HepG2 (cell line): ENCODE data around the gene OGFR. TPM values are rescaled to one million over a fixed set of nuclear protein-coding genes. Genes with fewer than 3 reads are reported as not detected.
A peak's percentile ranks its signal among the peaks of the same experiment; 100 is the strongest.

Experiments used
- BORCS8-MEF2B ChIP-seq: sonication (generic); formaldehyde crosslinking; IDR thresholded peaks from 2 replicates; pipeline ENCODE4 v1.8.0; 2022; ENCODE audit warnings: mild to moderate bottlenecking, missing genetic modification reagents
- GLMP ChIP-seq: sonication (generic); formaldehyde crosslinking; IDR thresholded peaks from 2 replicates; pipeline ENCODE4 v1.9.0; 2021; ENCODE audit warnings: missing genetic modification reagents, mild to moderate bottlenecking, borderline replicate concordance
- MEIS1 ChIP-seq: sonication (generic); formaldehyde crosslinking; IDR thresholded peaks from 2 replicates; pipeline ENCODE4 v1.9.0; 2021; ENCODE audit warnings: mild to moderate bottlenecking, missing genetic modification reagents, moderate library complexity, borderline replicate concordance
- NAIF1 ChIP-seq: sonication (generic); formaldehyde crosslinking; IDR thresholded peaks from 2 replicates; pipeline ENCODE4 v1.5.0; 2020; ENCODE audit warnings: mild to moderate bottlenecking, missing genetic modification reagents, borderline replicate concordance
- YY1 ChIP-seq: IDR thresholded peaks from 2 replicates; pipeline ENCODE4 v1.6.1; 2011; ENCODE audit warnings: low read length, low read depth, moderate library complexity, mild to moderate bottlenecking; ENCODE audit not compliant: insufficient read depth, insufficient replicate concordance
- ZFP1 ChIP-seq: IDR thresholded peaks from 2 replicates; pipeline ENCODE4 v1.6.1; 2016
- ZKSCAN8 ChIP-seq: IDR thresholded peaks from 2 replicates; pipeline ENCODE4 v1.6.1; 2016; ENCODE audit warnings: borderline replicate concordance, missing genetic modification reagents, missing compliant biosample characterization
- ZNF530 ChIP-seq: sonication (generic); formaldehyde crosslinking; IDR thresholded peaks from 2 replicates; pipeline ENCODE4 v1.5.0; 2020; ENCODE audit warnings: low read depth, mild to moderate bottlenecking, missing genetic modification reagents
- ZNF557 ChIP-seq: sonication (generic); formaldehyde crosslinking; IDR thresholded peaks from 2 replicates; pipeline ENCODE4 v1.4.0; 2020; ENCODE audit warnings: missing genetic modification reagents
- ZNF562 ChIP-seq: sonication (generic); formaldehyde crosslinking; IDR thresholded peaks from 2 replicates; pipeline ENCODE4 v1.8.0; 2022; ENCODE audit warnings: missing genetic modification reagents, borderline replicate concordance
- polyA plus RNA-seq, 8 experiments: library from polyadenylated mRNA; depleted of rRNA in 3 of 8; stranded (reverse) in 7 of 8; unstranded in 1 of 8; fragments of >200 nt; fragmentation: Illumina TruSeq in 4 of 8; extraction: Trizol in 4 of 8; gene quantifications; 2 replicates each; pipeline versions ENCODE4 v1.2.1 to v1.2.3, GENCODE V29; 2011 to 2016; ENCODE audit warnings: low read depth in 4 of 8, missing spikeins in 1 of 8, mixed read lengths in 1 of 8; ENCODE audit not compliant: insufficient read depth in 1 of 8
- total RNA-seq, 5 experiments: library from RNA; depleted of rRNA; stranded (reverse); fragments of >200 nt; fragmentation: Illumina TruSeq; extraction: Trizol; gene quantifications; 2 replicates each; pipeline ENCODE4 v1.2.3, GENCODE V29; 2016; ENCODE audit warnings: low read depth in 1 of 5
- TF ChIP-seq, protein P1 (sequence below), 2 experiments: sonication (generic) in 1 of 2; formaldehyde crosslinking in 1 of 2; IDR thresholded peaks; 2 replicates each; pipeline versions ENCODE4 v1.5.1 to v1.6.1; 2011 to 2020; ENCODE audit warnings: borderline replicate concordance in 1 of 2, low read depth in 1 of 2, low read length in 1 of 2, mild to moderate bottlenecking in 1 of 2, missing genetic modification reagents in 1 of 2, moderate library complexity in 1 of 2
- TF ChIP-seq, protein P2 (sequence below): sonication (generic); formaldehyde crosslinking; conservative IDR thresholded peaks from 2 replicates; pipeline ENCODE4 v1.5.0; 2020; ENCODE audit warnings: missing genetic modification reagents
- TF ChIP-seq, protein P3 (sequence below): sonication (generic); formaldehyde crosslinking; IDR thresholded peaks from 2 replicates; pipeline ENCODE4 v1.5.0; 2020; ENCODE audit warnings: missing genetic modification reagents
- TF ChIP-seq, protein P4 (sequence below): sonication (generic); formaldehyde crosslinking; IDR thresholded peaks from 2 replicates; pipeline ENCODE4 v1.5.1; 2020; ENCODE audit warnings: missing genetic modification reagents, mild to moderate bottlenecking, borderline replicate concordance
- TF ChIP-seq, protein P5 (sequence below): sonication (generic); formaldehyde crosslinking; IDR thresholded peaks from 2 replicates; pipeline ENCODE4 v1.5.0; 2020; ENCODE audit warnings: mild to moderate bottlenecking, low read depth, missing genetic modification reagents, borderline replicate concordance
- TF ChIP-seq, protein P6 (sequence below): sonication (generic); formaldehyde crosslinking; IDR thresholded peaks from 2 replicates; pipeline ENCODE4 v1.5.1; 2020; ENCODE audit warnings: missing genetic modification reagents, mild to moderate bottlenecking, borderline replicate concordance

Gene OGFR
- total and polyA plus RNA-seq, 2 of the 13 experiments (the other 11 are each of a cell fraction or from before 2014, with no cell fraction given) = 47.7 to 81.8 TPM

- TF ChIP-seq BORCS8-MEF2B (no peak; the same call in 1 of the 2 replicates), ZKSCAN8 (CRISPR knock-in tag) (peak; percentile 82; the same call in 1 of the 2 replicates), ZNF557 (CRISPR knock-in tag) (no peak), ZNF562 (CRISPR knock-in tag) (no peak), ZNF530 (CRISPR knock-in tag) (no peak), NAIF1 (CRISPR knock-in tag) (no peak), MEIS1 (CRISPR knock-in tag) (no peak), YY1 (peak; percentile 6), GLMP (no peak), ZFP1 (CRISPR knock-in tag) (peak; percentile 43; the same call in 1 of the 2 replicates)
- TF ChIP-seq, protein P1, sequence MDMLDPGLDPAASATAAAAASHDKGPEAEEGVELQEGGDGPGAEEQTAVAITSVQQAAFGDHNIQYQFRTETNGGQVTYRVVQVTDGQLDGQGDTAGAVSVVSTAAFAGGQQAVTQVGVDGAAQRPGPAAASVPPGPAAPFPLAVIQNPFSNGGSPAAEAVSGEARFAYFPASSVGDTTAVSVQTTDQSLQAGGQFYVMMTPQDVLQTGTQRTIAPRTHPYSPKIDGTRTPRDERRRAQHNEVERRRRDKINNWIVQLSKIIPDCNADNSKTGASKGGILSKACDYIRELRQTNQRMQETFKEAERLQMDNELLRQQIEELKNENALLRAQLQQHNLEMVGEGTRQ (IDR thresholded peaks at IDR 0.05; ENCODE audit: low read depth, low read length) = no peak
- TF ChIP-seq, protein P1 (CRISPR knock-in tag; IDR thresholded peaks at IDR 0.05; ENCODE audit: borderline replicate concordance) = no peak
- TF ChIP-seq, protein P2, sequence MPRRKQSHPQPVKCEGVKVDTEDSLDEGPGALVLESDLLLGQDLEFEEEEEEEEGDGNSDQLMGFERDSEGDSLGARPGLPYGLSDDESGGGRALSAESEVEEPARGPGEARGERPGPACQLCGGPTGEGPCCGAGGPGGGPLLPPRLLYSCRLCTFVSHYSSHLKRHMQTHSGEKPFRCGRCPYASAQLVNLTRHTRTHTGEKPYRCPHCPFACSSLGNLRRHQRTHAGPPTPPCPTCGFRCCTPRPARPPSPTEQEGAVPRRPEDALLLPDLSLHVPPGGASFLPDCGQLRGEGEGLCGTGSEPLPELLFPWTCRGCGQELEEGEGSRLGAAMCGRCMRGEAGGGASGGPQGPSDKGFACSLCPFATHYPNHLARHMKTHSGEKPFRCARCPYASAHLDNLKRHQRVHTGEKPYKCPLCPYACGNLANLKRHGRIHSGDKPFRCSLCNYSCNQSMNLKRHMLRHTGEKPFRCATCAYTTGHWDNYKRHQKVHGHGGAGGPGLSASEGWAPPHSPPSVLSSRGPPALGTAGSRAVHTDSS (CRISPR knock-in tag) = no peak
- TF ChIP-seq, protein P3, sequence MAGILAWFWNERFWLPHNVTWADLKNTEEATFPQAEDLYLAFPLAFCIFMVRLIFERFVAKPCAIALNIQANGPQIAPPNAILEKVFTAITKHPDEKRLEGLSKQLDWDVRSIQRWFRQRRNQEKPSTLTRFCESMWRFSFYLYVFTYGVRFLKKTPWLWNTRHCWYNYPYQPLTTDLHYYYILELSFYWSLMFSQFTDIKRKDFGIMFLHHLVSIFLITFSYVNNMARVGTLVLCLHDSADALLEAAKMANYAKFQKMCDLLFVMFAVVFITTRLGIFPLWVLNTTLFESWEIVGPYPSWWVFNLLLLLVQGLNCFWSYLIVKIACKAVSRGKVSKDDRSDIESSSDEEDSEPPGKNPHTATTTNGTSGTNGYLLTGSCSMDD = no peak; the same call in 1 of the 2 replicates
- TF ChIP-seq, protein P4, sequence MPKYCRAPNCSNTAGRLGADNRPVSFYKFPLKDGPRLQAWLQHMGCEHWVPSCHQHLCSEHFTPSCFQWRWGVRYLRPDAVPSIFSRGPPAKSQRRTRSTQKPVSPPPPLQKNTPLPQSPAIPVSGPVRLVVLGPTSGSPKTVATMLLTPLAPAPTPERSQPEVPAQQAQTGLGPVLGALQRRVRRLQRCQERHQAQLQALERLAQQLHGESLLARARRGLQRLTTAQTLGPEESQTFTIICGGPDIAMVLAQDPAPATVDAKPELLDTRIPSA (CRISPR knock-in tag) = no peak
- TF ChIP-seq, protein P5, sequence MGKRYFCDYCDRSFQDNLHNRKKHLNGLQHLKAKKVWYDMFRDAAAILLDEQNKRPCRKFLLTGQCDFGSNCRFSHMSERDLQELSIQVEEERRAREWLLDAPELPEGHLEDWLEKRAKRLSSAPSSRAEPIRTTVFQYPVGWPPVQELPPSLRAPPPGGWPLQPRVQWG (CRISPR knock-in tag) = no peak
- TF ChIP-seq, protein P6, sequence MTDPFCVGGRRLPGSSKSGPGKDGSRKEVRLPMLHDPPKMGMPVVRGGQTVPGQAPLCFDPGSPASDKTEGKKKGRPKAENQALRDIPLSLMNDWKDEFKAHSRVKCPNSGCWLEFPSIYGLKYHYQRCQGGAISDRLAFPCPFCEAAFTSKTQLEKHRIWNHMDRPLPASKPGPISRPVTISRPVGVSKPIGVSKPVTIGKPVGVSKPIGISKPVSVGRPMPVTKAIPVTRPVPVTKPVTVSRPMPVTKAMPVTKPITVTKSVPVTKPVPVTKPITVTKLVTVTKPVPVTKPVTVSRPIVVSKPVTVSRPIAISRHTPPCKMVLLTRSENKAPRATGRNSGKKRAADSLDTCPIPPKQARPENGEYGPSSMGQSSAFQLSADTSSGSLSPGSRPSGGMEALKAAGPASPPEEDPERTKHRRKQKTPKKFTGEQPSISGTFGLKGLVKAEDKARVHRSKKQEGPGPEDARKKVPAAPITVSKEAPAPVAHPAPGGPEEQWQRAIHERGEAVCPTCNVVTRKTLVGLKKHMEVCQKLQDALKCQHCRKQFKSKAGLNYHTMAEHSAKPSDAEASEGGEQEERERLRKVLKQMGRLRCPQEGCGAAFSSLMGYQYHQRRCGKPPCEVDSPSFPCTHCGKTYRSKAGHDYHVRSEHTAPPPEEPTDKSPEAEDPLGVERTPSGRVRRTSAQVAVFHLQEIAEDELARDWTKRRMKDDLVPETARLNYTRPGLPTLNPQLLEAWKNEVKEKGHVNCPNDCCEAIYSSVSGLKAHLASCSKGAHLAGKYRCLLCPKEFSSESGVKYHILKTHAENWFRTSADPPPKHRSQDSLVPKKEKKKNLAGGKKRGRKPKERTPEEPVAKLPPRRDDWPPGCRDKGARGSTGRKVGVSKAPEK (CRISPR knock-in tag) = no peak
These were observed 14.2 kb downstream of the OGFR start (continued) for GRCh38 chr20:62818592-62819493.
